Measurements from ENCODE around the gene USP46. TPM values are rescaled to one million over a fixed set of nuclear protein-coding genes. Genes with fewer than 3 reads are reported as not detected.

The USP46 gene
- 12.7 and 17.8 TPM in 2 replicates for total RNA-seq

- no peak for DNase-seq (ENCODE audit: low read depth, low spot score)
These were observed at the start of gene USP46 for GRCh38 chr4:52659001-52659721. USP46 (minus strand) TSS chr4:52659301; CDS start chr4:52659150, 151 bp downstream.

GRCh38 chr4:52704661-52705060 is 45.6 kb upstream of the USP46 start:
- no peak for DNase-seq (ENCODE audit: low read depth, low spot score)

GRCh38 chr4:52704133-52704532 is 45.0 kb upstream of the USP46 start:
- no peak for DNase-seq (ENCODE audit: low read depth, low spot score)

- DNase-seq (ENCODE audit: low read depth, low spot score) = no peak
These were observed 42.1 kb upstream of the USP46 start for GRCh38 chr4:52701207-52701606.

- no peak for DNase-seq (ENCODE audit: low read depth, low spot score)
These were observed 35.8 kb upstream of the USP46 start for GRCh38 chr4:52694936-52695335.

GRCh38 chr4:52693492-52693891 is 34.4 kb upstream of the USP46 start:
- DNase-seq (ENCODE audit: low read depth, low spot score) = no peak

GRCh38 chr4:52689096-52689495 is 30.0 kb upstream of the USP46 start:
- no peak for DNase-seq (ENCODE audit: low read depth, low spot score)

- DNase-seq (ENCODE audit: low read depth, low spot score) = no peak
These were observed 28.6 kb upstream of the USP46 start for GRCh38 chr4:52687696-52688095.

GRCh38 chr4:52685316-52685715 is 26.2 kb upstream of the USP46 start:
- DNase-seq (ENCODE audit: low read depth, low spot score) = no peak

GRCh38 chr4:52684896-52685295 is 25.8 kb upstream of the USP46 start:
- DNase-seq (ENCODE audit: low read depth, low spot score) = no peak

- DNase-seq (ENCODE audit: low read depth, low spot score) = no peak
These were observed 21.3 kb upstream of the USP46 start for GRCh38 chr4:52680381-52680780.

- DNase-seq (ENCODE audit: low read depth, low spot score) = no peak
These were observed 17.4 kb upstream of the USP46 start for GRCh38 chr4:52676536-52676935.

- no peak for DNase-seq (ENCODE audit: low read depth, low spot score)
These were observed 16.0 kb upstream of the USP46 start for GRCh38 chr4:52675111-52675510.

GRCh38 chr4:52670739-52671138 is 11.6 kb upstream of the USP46 start:
- no peak for DNase-seq (ENCODE audit: low read depth, low spot score)

- DNase-seq (ENCODE audit: low read depth, low spot score) = no peak
These were observed 11.0 kb upstream of the USP46 start for GRCh38 chr4:52670121-52670520.

- DNase-seq (ENCODE audit: low read depth, low spot score) = no peak
These were observed 6.5 kb upstream of the USP46 start for GRCh38 chr4:52665592-52665991.

- no peak for DNase-seq (ENCODE audit: low read depth, low spot score)
These were observed 5.4 kb upstream of the USP46 start for GRCh38 chr4:52664479-52664878.

GRCh38 chr4:52661966-52662690 is 3.0 kb upstream of the USP46 start:
- no peak for DNase-seq (ENCODE audit: low read depth, low spot score)

- no peak for DNase-seq (ENCODE audit: low read depth, low spot score)
These were observed 1.5 kb upstream of the USP46 start for GRCh38 chr4:52660643-52661042.

- DNase-seq (ENCODE audit: low read depth, low spot score) = no peak
These were observed 691 bp upstream of the USP46 start for GRCh38 chr4:52659722-52660261.

GRCh38 chr4:52658641-52659000 is 480 bp downstream of the USP46 start:
- no peak for DNase-seq (ENCODE audit: low read depth, low spot score)

- no peak for DNase-seq (ENCODE audit: low read depth, low spot score)
These were observed 1.2 kb downstream of the USP46 start for GRCh38 chr4:52657618-52658501.

All from pulmonary artery endothelial cell (primary cell).